A673 (cell line): ENCODE measurements around the gene TEKT4.

ENCODE experiments used
- CTCF ChIP-seq: fragments of 300-800, 200-600 bp; sonication (generic); conservative IDR thresholded peaks from 2 replicates; pipeline ENCODE4 v1.5.1; 2017; ENCODE audit warnings: low read depth, mild to moderate bottlenecking, antibody characterized with exemption, low read length, moderate library complexity, mixed read lengths
- EZH2 ChIP-seq: fragments of 200-600 bp; sonication (generic); IDR thresholded peaks from 2 replicates; pipeline ENCODE4 v1.6.1; 2017; ENCODE audit warnings: borderline replicate concordance, low read depth, mild to moderate bottlenecking, mixed read lengths, antibody characterized with exemption, low read length; ENCODE audit not compliant: poor library complexity, severe bottlenecking

- TF ChIP-seq CTCF (no peak), EZH2 (no peak)
Measured at GRCh38 chr2:94869552-94870439, 1.4 kb upstream of the TEKT4 start.
